Left ventricle myocardium inferior (tissue), 1 donor: ENCODE measurements around the gene CELF4. TPM values are rescaled to one million over a fixed set of nuclear protein-coding genes. Genes with fewer than 3 reads are reported as not detected.

Experiments
- DNase-seq: peaks from one replicate; pipeline ENCODE4 v3.0.0-alpha.2; 2020
- H3K27ac ChIP-seq: fragments of 200-600 bp; replicated peaks from 2 replicates; pipeline ENCODE4 v1.8.0; 2021
- H3K27me3 ChIP-seq: fragments of 200-600 bp; 2 replicates; pipeline ENCODE4 v1.8.0; 2021; ENCODE audit warnings: low read depth
- H3K36me3 ChIP-seq: fragments of 200-600 bp; 2 replicates; pipeline ENCODE4 v1.8.0; 2021
- H3K4me1 ChIP-seq: fragments of 200-600 bp; 2 replicates; pipeline ENCODE4 v1.8.0; 2021
- H3K4me3 ChIP-seq: fragments of 200-600 bp; 2 replicates; pipeline ENCODE4 v1.8.0; 2021; ENCODE audit warnings: mild to moderate bottlenecking, moderate library complexity
- H3K9me3 ChIP-seq: fragments of 200-600 bp; replicated peaks from 2 replicates; pipeline ENCODE4 v1.8.0; 2021
- intact Hi-C: fragments of 100-400 bp; cut with micrococcal nuclease; formaldehyde crosslinking; loops from one replicate; pipeline ENCODE4 v1.11.0; 2022
- total RNA-seq: library from RNA; stranded (reverse); fragmentation: NEBNext Ultra II Directional; extraction: Animal tissue kit (Norgen Biotek cat#: 25700); gene quantifications from one replicate; pipeline ENCODE4 v1.2.1, GENCODE V29; 2021
- TF ChIP-seq, protein P1 (sequence below): fragments of 200-600 bp; IDR thresholded peaks from 2 replicates; pipeline ENCODE4 v1.8.0; 2021; ENCODE audit warnings: antibody characterized with exemption, mild to moderate bottlenecking, borderline replicate concordance
- donor health status: DM: no; HTN: yes; CAD: no; lungs with severe emphysema.

The CELF4 gene
- total RNA-seq, 1 donor from 2014 or later, result 0.60 TPM

GRCh38 chr18:37533647-37534584 lies 31.7 kb downstream of the CELF4 start:
- no peak for DNase-seq
- Histone ChIP-seq H3K27me3 (peaks cover 99% of the 10 kb centered on the region), H3K36me3 (no peaks in the 10 kb centered on the region), H3K4me3 (no peak overlapping the region), H3K4me1 (peaks cover 18% of the 10 kb centered on the region), H3K27ac (no peak overlapping the region), H3K9me3 (no peaks in the 10 kb centered on the region)
- intact Hi-C loops, result no loop called here
- TF ChIP-seq, protein P1, sequence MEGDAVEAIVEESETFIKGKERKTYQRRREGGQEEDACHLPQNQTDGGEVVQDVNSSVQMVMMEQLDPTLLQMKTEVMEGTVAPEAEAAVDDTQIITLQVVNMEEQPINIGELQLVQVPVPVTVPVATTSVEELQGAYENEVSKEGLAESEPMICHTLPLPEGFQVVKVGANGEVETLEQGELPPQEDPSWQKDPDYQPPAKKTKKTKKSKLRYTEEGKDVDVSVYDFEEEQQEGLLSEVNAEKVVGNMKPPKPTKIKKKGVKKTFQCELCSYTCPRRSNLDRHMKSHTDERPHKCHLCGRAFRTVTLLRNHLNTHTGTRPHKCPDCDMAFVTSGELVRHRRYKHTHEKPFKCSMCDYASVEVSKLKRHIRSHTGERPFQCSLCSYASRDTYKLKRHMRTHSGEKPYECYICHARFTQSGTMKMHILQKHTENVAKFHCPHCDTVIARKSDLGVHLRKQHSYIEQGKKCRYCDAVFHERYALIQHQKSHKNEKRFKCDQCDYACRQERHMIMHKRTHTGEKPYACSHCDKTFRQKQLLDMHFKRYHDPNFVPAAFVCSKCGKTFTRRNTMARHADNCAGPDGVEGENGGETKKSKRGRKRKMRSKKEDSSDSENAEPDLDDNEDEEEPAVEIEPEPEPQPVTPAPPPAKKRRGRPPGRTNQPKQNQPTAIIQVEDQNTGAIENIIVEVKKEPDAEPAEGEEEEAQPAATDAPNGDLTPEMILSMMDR, result no peak

DNA sequence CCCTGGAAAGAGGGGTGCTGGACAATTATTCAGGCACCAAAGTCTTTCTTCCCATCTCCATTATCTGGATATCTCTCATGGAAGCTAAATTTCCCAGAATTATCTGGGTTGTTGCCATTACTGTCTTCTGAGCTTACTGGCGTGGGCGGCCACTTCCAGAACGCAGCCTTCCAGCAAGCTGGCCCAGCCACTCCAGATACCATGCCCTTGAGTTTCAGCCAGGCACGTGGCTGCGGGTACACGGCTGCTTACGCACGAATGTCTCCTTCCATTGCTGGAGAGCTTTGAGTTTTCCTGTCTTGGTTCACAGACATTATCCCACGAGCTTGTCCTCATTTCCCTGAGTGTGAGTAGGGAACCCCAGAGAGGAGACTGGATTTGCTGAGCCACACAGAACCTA lies 32.7 kb downstream of the CELF4 start:
- TF ChIP-seq, protein P1, result no peak
- DNase-seq, result no peak
- Histone ChIP-seq H3K9me3 (no peaks in the 10 kb centered on the region), H3K27ac (no peak overlapping the region), H3K4me1 (peaks cover 15% of the 10 kb centered on the region), H3K27me3 (peaks cover 99% of the 10 kb centered on the region), H3K36me3 (no peaks in the 10 kb centered on the region), H3K4me3 (no peak overlapping the region)
- intact Hi-C loops, result no loop called here

- no peaks in the 10 kb centered on the region for H3K36me3 ChIP-seq
- TF ChIP-seq, protein P1, result no peak
- DNase-seq, result no peak
- H3K27ac ChIP-seq, result no peak overlapping the region
- intact Hi-C loops, result no loop called here
- no peaks in the 10 kb centered on the region for H3K9me3 ChIP-seq
- H3K4me1 ChIP-seq, result peaks cover 17% of the 10 kb centered on the region
- H3K27me3 ChIP-seq, result peaks cover 100% of the 10 kb centered on the region
- H3K4me3 ChIP-seq, result no peak overlapping the region
Measured at GRCh38 chr18:37529863-37530262, 35.7 kb downstream of the CELF4 start.

GRCh38 chr18:37529296-37529695 lies 36.3 kb downstream of the CELF4 start:
- DNase-seq, result no peak
- no peak overlapping the region for H3K27ac ChIP-seq
- TF ChIP-seq, protein P1, result no peak
- intact Hi-C loops, result no loop called here
- peaks cover 100% of the 10 kb centered on the region for H3K27me3 ChIP-seq
- no peaks in the 10 kb centered on the region for H3K36me3 ChIP-seq
- H3K9me3 ChIP-seq, result no peaks in the 10 kb centered on the region
- H3K4me3 ChIP-seq, result no peak overlapping the region
- H3K4me1 ChIP-seq, result peaks cover 21% of the 10 kb centered on the region

DNA sequence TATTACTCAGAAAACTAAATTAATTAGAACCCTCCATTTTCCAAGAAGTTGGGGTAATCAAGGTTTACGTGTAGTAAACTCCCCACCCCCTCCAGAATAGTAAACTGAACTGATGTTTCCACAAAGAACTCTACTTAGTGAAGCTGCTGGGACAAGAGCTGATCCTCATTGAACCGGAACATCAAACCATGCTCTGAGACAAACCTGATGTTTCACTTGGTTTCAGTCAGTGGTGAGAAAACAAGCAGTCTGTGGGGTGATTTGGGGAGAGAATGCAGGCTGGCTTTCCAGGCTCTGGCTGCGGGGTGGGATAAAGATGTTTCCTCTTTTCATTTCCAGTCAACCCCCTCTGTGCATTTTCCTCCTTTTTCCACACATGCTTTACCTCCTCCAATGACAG lies 38.2 kb downstream of the CELF4 start:
- Histone ChIP-seq H3K36me3 (no peaks in the 10 kb centered on the region), H3K27ac (no peak overlapping the region), H3K4me1 (peaks cover 21% of the 10 kb centered on the region), H3K9me3 (no peaks in the 10 kb centered on the region), H3K4me3 (no peak overlapping the region), H3K27me3 (peaks cover 100% of the 10 kb centered on the region)
- TF ChIP-seq, protein P1, result no peak
- intact Hi-C loops, result no loop called here
- DNase-seq, result no peak
